SIG-M5 treated with dmso at 0.1 percent for 504 hours (cell line): ENCODE measurements around the gene AFAP1L1.

Experiments used
- DNase-seq: peaks from one replicate; lab custom pipeline; 2025; ENCODE audit not compliant: unreplicated experiment; lab: John Stamatoyannopoulos, UW

The AFAP1L1 gene

GRCh38 chr5:149367972-149368645, 96.5 kb downstream of the AFAP1L1 start:
- DNase-seq = no peak

DNA sequence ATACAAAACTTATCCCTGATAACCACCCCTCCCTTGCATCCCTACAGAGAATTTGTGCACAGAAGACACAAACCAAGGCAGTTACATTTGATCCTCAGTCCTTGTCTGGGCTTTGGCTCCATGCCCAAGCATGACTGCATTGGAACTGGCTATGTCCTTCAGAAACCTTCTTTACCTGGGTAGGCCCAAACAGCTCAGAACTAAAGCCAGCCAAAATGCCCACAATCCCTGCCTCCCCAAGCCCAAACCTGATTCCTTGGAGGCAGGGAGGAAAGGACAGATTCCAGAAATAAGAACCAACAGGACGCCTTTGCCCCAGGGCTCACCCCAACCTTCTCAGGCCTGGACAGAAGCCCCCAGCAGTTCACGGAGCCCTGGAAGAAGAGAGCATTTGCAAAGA, 99.2 kb downstream of the AFAP1L1 start:
- no peak for DNase-seq

- DNase-seq = peak; percentile 58
These were observed 99.8 kb downstream of the AFAP1L1 start for GRCh38 chr5:149371296-149371962.

DNA sequence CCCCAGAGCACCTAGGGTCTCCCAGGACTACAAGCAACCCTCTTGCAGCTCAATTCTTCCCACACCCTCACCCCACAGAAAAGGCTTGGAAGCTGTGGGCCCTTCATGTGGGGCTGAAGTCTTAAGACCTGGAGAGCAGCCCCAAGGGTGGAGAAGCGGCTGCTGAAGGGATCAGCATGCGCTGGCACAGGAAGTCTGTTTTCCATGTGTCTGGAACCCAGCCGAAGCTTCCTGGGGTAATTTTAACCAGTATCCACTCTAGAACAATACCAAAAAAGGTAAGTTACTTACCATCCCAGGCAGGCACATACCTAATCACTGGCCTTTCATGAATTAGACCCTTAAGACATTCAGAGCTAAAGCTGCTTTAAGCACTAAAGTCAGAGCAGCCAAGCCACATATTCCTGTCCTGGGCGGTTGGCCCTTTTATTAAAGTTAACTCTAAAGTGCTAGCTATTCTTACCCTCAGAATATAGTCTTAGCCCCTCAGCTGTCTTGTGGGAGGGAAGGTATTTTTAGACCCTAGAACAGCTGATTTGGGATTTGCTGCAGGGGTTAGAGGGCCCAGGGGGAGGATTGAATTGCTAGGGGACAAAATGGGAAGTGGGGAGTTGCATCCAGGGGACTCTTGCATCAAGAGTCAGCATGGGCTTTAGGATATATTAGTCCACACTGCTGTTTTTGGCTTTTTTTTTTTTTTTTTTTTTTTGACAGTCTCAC, 100.6 kb downstream of the AFAP1L1 start:
- DNase-seq = no peak

DNA sequence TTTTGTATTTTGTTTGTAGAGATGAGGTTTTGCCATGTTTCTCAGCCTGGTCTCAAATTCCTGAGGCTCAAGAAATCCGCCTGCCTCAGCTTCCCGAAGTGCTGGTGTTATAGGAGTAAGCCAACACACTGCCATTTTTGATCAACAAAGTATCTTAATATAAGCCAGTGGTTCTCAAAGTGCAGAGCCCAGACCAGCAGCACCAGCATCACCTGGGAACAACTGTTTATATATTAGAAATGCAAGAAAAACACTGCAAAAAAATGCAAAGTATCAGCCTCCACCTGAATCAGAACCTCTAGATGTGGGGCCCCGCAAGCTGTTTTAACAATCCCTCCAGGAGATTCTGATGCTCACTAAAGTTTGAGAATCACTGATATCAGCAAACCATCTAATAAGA, 101.3 kb downstream of the AFAP1L1 start:
- no peak for DNase-seq

DNA sequence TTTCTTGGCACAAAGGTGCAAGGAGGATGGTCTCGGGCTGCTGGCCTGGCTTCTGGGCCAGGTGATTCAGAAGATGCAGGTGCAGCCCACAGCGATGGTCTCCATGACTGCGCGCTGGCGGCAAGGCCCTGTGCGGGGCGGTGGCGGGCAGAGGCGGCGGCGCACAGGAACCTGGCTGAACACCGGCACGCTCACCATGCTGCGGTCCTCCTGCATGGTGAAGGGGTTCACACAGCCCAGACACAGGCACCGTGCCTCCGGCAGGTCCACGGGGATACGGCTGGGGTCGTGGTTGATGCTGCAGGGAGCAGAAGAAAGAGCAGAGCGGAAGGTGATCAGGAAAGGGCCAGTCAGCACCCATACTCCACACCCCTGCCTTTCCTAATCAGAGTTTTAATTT, 102.6 kb downstream of the AFAP1L1 start:
- no peak for DNase-seq

- no peak for DNase-seq
These were observed 103.1 kb downstream of the AFAP1L1 start for GRCh38 chr5:149374801-149375200.

GRCh38 chr5:149375434-149375833, 103.8 kb downstream of the AFAP1L1 start:
- no peak for DNase-seq

- no peak for DNase-seq
These were observed 104.4 kb downstream of the AFAP1L1 start for GRCh38 chr5:149376104-149376503.

DNA sequence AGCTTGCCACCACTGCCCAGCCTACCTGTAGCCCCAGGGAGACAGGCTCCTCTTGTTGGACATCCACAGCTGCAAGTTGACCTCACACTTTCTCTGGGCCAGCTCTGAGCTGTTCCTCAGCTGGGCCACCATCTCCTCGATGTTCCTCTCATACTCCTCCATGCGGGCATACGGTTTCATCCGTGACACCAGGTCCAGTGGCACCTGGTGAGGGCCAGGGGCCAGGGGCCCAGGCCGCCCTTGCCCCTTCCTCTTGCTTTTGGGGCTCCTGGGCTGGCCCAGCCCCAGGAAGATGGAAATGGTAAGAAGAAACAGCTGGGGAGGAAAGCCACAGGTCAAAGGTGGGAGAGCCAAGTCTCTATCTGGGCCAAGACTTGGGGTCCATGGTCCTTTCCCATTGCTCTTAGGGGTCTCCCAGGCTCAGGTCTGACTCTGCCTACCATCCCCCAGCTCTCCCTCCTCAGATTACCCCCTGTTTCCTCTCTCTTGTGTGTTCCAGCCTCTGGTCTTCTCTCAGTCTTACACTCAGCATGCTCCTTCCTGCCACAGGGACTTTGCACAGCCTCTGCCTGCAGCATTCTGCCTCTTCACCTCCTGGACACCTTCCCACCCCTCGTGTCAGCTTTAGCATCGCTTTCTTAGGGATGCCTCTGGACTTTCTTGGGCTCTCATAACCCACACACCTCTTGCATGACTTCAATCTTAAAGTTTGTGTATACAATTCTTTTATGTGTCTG, 105.2 kb downstream of the AFAP1L1 start:
- DNase-seq = no peak

GRCh38 chr5:149378241-149378820, 106.7 kb downstream of the AFAP1L1 start:
- DNase-seq = no peak

- DNase-seq = no peak
These were observed 107.6 kb downstream of the AFAP1L1 start, which contains the start of gene IL17B for GRCh38 chr5:149379177-149379761. IL17B (minus strand) TSS chr5:149379292; CDS start chr5:149379225, 67 bp downstream.

DNA sequence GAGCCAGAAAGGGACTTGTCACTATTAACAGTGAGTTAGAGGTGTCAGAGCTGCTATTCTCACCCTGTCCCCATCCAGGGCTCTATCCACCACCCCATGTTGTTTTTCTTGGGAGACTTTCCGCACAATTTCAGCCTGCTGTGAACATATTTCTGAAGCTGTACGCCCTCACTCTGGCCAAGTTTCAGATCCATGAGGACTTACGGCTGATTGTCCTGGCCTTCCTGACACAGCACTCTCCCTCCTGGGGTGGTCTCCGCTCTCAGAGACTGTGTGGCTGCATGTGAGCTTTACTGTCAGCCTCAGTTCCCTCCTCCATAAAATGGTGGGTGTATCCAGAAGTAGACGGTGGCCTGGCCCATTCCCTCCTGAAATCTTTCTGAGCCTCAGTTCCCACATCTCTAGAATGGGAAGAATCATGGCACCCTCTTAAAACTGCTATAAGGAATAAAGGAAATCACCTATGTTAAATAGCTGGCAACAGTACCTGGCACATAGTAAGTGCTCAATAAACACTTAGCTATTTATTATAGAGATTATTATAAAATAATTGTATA, 108.2 kb downstream of the AFAP1L1 start:
- DNase-seq = no peak

DNA sequence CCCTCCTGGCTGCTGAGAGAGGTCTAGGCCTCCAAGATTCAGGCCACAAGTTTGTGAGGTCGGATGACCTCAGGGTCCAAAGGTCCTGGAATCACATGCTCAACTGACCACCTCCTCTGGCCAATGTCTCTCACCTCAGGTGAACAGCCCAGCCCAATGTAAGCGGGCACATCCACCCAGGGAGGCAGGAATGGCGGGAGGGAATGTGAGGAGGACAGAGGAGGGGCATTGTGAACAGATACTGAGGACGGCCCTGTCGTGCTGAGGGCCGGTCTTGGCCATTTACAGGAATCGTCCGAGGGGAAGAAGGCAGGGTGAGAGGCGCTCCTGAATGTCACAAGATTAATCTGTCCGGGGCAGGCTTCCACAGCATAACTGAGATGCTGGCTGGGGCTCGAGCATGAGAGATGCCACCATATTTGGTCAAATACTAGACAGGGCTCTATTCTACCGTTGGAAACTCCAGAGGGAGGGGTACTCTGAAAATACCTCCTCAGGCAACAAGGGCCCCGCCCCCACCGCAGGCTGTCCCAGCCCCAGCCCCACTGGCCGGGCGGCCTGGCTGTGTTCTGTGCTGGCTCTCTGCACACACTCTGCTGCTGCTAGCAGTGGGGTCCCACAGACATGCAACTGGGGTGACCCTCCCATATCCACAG, 108.9 kb downstream of the AFAP1L1 start:
- no peak for DNase-seq

GRCh38 chr5:149381261-149381985, 109.8 kb downstream of the AFAP1L1 start:
- no peak for DNase-seq

DNA sequence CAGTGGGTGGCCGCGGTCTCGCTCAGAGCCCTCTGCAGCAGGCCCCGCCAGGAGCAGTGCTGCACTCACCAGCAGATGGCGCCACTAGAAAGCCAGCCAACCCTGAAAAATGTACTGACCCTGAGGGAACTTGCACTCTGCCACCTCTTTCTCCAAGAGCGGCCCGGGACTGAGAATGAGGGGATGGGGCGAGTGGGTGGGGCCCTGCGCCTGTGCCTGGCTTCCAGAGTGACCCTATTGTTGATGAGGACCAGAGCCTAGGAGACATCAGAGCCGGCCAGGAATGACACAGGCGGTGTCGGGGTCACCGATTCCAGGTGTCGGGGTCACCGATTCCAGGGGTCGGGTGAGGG, 110.3 kb downstream of the AFAP1L1 start:
- DNase-seq = peak; percentile 70

- DNase-seq = no peak
These were observed 111.0 kb downstream of the AFAP1L1 start for GRCh38 chr5:149382517-149383220.

GRCh38 chr5:149383399-149383798, 111.7 kb downstream of the AFAP1L1 start:
- DNase-seq = no peak

DNA sequence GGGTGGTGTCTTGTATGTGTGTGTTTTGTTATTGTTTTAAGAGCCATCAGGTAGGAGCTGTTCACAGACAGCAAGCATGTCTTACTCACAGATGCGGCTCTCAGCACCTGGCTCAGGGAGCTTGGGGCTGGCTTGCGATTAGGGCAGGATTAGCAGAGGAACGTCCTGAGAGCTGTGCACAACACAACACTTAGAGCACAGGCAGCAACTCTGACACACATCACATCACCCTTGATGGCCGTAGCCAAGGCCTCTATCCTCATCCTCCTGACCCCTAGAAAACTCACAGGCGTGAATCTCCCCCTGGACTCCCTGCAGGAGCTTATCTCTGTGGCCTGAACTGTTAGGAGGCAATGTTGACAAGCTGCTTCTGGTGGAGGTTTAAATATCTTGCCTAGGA, 114.5 kb downstream of the AFAP1L1 start:
- no peak for DNase-seq
